ENCODE results near the gene PABPN1. TPM values are rescaled to one million over a fixed set of nuclear protein-coding genes. Genes with fewer than 3 reads are reported as not detected.

PABPN1 gene
- total RNA-seq, 3 donors from 2014 or later (not counting 1 experiment from before 2014, with no cell fraction given): 226 to 261 (median 238) TPM

DNA sequence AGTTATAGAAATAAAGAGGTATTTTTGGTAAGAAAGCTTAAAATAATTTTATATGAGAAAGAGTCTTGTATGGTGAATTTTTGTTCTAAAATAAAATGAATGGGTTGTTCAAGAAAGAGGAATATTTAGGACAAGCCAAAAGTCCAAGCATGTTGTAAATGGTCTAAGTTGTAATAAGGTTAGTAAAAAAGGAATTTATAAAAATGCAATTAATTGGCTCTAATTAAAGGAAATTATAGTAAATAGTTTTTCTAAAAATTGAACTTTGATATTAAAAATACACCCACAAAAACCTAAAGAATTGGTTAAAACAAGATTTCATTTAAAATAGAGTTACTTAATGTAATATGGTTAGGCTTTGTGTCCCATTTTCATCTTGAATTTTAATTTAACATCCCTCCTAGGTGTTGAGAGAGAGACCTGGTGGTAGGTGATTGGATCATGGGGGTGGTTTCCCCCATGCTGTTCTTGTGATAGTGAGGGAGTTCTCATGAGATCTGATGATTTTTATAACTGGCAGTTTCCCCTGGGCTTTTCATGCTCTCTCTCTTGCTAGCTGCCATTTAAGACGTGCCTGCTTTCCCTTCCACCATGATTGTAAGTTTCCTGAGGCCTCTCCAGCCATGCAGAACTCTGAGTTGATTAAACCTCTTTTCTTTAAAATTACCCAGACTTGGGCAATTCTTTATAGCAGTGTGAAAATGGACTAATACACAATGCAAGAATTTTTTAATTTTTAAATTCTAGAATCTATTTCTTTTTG, 18.4 kb downstream of the PABPN1 start:
- ATAC-seq (no peak), DNase-seq (no peak)
- Histone ChIP-seq H3K27ac (ENCODE audit: low read length) (no peak overlapping the region), H3K36me3 (ENCODE audit: control insufficient read depth, insufficient read depth, low read length) (no peaks in the 10 kb centered on the region), H3K4me1 (ENCODE audit: control insufficient read depth, insufficient read depth, low read length) (no peaks in the 10 kb centered on the region), H3K4me3 (ENCODE audit: low read length) (no peak overlapping the region), H3K27me3 (ENCODE audit: control insufficient read depth, insufficient read depth, low read length) (no peaks in the 10 kb centered on the region), H3K9me3 (ENCODE audit: control insufficient read depth, insufficient read depth, low read length) (no peaks in the 10 kb centered on the region)
- Mint-ChIP-seq H3K36me3 (no peaks in the 10 kb centered on the region), H3K9me3 (no peaks in the 10 kb centered on the region), H3K27me3 (ENCODE audit: low read depth in 2 of 2) (peaks cover 18 to 44% of the 10 kb centered on the region in 2 donors), H3K4me1 (no peaks in the 10 kb centered on the region), H3K27ac (no peak overlapping the region), H3K4me3 (no peak overlapping the region)
- 75% methylated on average over 1 of the region's 1 CpG for WGBS (ENCODE audit: insufficient coverage)
- intact Hi-C loops (cut with micrococcal nuclease): no loop called here
- TF ChIP-seq, protein P1, sequence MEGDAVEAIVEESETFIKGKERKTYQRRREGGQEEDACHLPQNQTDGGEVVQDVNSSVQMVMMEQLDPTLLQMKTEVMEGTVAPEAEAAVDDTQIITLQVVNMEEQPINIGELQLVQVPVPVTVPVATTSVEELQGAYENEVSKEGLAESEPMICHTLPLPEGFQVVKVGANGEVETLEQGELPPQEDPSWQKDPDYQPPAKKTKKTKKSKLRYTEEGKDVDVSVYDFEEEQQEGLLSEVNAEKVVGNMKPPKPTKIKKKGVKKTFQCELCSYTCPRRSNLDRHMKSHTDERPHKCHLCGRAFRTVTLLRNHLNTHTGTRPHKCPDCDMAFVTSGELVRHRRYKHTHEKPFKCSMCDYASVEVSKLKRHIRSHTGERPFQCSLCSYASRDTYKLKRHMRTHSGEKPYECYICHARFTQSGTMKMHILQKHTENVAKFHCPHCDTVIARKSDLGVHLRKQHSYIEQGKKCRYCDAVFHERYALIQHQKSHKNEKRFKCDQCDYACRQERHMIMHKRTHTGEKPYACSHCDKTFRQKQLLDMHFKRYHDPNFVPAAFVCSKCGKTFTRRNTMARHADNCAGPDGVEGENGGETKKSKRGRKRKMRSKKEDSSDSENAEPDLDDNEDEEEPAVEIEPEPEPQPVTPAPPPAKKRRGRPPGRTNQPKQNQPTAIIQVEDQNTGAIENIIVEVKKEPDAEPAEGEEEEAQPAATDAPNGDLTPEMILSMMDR (IDR thresholded peaks at IDR 0.05): no peak

DNA sequence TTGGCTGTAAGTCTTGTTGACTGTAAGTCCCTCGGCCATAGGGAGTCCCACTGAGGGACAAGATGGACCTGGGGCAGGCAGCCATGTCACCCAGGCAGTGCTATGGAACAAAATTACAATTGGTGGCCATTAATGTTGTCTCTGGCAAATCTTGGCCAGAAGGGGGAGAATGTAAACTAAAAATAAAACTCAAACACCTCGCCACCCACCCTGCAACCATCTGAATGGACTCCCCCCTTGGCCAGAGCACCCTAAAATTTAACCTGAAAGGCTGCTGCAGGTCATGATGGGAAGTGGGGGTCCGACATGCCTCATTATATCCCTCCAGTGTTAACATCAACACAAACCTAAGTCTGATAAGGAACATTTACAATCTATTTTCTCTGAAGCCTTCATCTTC, 23.2 kb downstream of the PABPN1 start:
- no peak overlapping the region for H3K27ac ChIP-seq (ENCODE audit: low read length)
- DNase-seq (no peak), ATAC-seq (no peak)
- H3K9me3 ChIP-seq (ENCODE audit: control insufficient read depth, insufficient read depth, low read length): no peaks in the 10 kb centered on the region
- H3K27me3 ChIP-seq (ENCODE audit: control insufficient read depth, insufficient read depth, low read length): no peaks in the 10 kb centered on the region
- H3K36me3 Mint-ChIP-seq: no peaks in the 10 kb centered on the region
- H3K9me3 Mint-ChIP-seq: no peaks in the 10 kb centered on the region
- peaks cover 18% of the 10 kb centered on the region in 2 donors for H3K27me3 Mint-ChIP-seq (ENCODE audit: low read depth in 2 of 2)
- no peaks in the 10 kb centered on the region for H3K4me1 Mint-ChIP-seq
- no peak overlapping the region for H3K4me3 ChIP-seq (ENCODE audit: low read length)
- H3K27ac Mint-ChIP-seq: no peak overlapping the region
- TF ChIP-seq, protein P1 (IDR thresholded peaks at IDR 0.05): no peak
- WGBS (ENCODE audit: insufficient coverage): 86% methylated on average over 2 of the region's 3 CpGs
- H3K4me1 ChIP-seq (ENCODE audit: control insufficient read depth, insufficient read depth, low read length): no peaks in the 10 kb centered on the region
- intact Hi-C loops (cut with micrococcal nuclease): no loop called here
- no peak overlapping the region for H3K4me3 Mint-ChIP-seq
- no peaks in the 10 kb centered on the region for H3K36me3 ChIP-seq (ENCODE audit: control insufficient read depth, insufficient read depth, low read length)

DNA sequence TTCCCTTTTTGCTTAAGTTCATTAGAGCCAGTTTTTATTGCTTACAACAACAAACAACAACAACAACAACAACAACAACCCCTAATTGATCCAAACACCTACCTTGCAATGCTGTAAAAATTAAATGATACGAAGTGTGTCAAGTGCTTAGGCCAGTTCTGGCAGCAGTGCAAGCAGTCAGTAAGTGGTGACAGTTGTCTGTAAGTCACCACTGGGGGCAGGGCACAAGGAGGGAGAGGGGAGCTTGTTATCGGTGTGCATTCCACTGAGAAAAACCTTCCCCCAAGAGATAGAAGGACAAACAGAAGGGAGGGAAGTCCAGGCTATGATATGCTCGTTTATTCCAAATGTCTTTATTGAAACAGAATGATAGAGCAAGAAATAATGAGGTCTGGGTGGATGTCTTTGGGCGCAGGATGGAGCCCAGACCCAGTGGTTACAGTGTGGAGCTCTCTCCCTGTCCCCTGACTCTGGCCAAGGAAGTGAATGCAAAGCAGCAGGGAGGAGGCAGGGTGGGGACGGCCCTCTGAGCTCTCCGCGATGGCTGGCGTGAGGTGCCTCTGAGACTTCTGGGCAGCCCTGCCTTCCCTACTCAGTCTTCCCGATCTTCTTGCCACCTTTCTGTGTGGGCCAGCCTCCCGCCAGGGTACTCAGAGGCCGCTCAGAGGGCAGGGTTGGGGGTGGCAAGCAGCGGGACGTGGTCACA, 24.9 kb downstream of the PABPN1 start:
- 84% methylated on average over 12 of the region's 13 CpGs for WGBS (ENCODE audit: insufficient coverage)
- peaks cover 28 to 33% of the 10 kb centered on the region in 2 donors for H3K27me3 Mint-ChIP-seq (ENCODE audit: low read depth in 2 of 2)
- H3K4me3 ChIP-seq (ENCODE audit: low read length): no peak overlapping the region
- H3K9me3 ChIP-seq (ENCODE audit: control insufficient read depth, insufficient read depth, low read length): no peaks in the 10 kb centered on the region
- intact Hi-C loops (cut with micrococcal nuclease): no loop called here
- H3K9me3 Mint-ChIP-seq: no peaks in the 10 kb centered on the region
- DNase-seq (no peak), ATAC-seq (no peak)
- no peak overlapping the region for H3K27ac Mint-ChIP-seq
- H3K27ac ChIP-seq (ENCODE audit: low read length): no peak overlapping the region
- H3K4me3 Mint-ChIP-seq: no peak overlapping the region
- peaks cover 6% of the 10 kb centered on the region for H3K27me3 ChIP-seq (ENCODE audit: control insufficient read depth, insufficient read depth, low read length)
- H3K4me1 ChIP-seq (ENCODE audit: control insufficient read depth, insufficient read depth, low read length): no peaks in the 10 kb centered on the region
- peaks cover 0 to 2% of the 10 kb centered on the region in 2 donors for H3K4me1 Mint-ChIP-seq
- H3K36me3 ChIP-seq (ENCODE audit: control insufficient read depth, insufficient read depth, low read length): no peaks in the 10 kb centered on the region
- no peaks in the 10 kb centered on the region for H3K36me3 Mint-ChIP-seq
- TF ChIP-seq, protein P1 (IDR thresholded peaks at IDR 0.05): no peak
